GM12801 (cell line): ENCODE data around the gene CYGB.

Experiments used
- CTCF ChIP-seq: IDR thresholded peaks from one replicate; pipeline ENCODE4 v1.5.1; 2011; ENCODE audit warnings: control low read depth; ENCODE audit not compliant: insufficient read length; ENCODE audit errors: extremely low read depth

CYGB gene

GRCh38 chr17:76535788-76536510 lies 1.6 kb downstream of the CYGB start:
- no peak for TF ChIP-seq CTCF

- TF ChIP-seq CTCF, result no peak
Observed at GRCh38 chr17:76534831-76535732, 2.4 kb downstream of the CYGB start.

GRCh38 chr17:76532072-76532651 lies 5.3 kb downstream of the CYGB start:
- TF ChIP-seq CTCF, result no peak

- TF ChIP-seq CTCF, result no peak
Observed at GRCh38 chr17:76531486-76532038, 5.9 kb downstream of the CYGB start.

GRCh38 chr17:76530811-76531485 lies 6.6 kb downstream of the CYGB start:
- no peak for TF ChIP-seq CTCF

GRCh38 chr17:76530095-76530723 lies 7.3 kb downstream of the CYGB start:
- TF ChIP-seq CTCF, result no peak
